Activated CD4-positive, alpha-beta T cell treated with anti-CD3 and anti-CD28 coated beads for 48 hours (primary cell): ENCODE results near the gene OVOL2.
A peak's percentile ranks its signal among the peaks of the same experiment; 100 is the strongest.
"Not testable (repeated sequence)": the region's sequence is repeated elsewhere in the genome, so short reads cannot be mapped to it uniquely, and the experiment has no call there.

Experiments
- DNase-seq: peaks from one replicate; pipeline ENCODE4 v3.0.0-alpha.2; 2020

The OVOL2 gene

GRCh38 chr20:18056174-18057100 is 1.3 kb downstream of the OVOL2 start:
- peak; percentile 6 for DNase-seq

GRCh38 chr20:18055261-18055660 is 2.5 kb downstream of the OVOL2 start:
- DNase-seq = no peak

- DNase-seq = no peak
Measured at GRCh38 chr20:18052856-18053255, 4.9 kb downstream of the OVOL2 start.

- DNase-seq = no peak
Measured at GRCh38 chr20:18050628-18051027, 7.1 kb downstream of the OVOL2 start.

GRCh38 chr20:18048176-18048575 is 9.5 kb downstream of the OVOL2 start:
- DNase-seq = no peak

- no peak for DNase-seq
Measured at GRCh38 chr20:18046535-18046934, 11.2 kb downstream of the OVOL2 start.

- no peak for DNase-seq
Measured at GRCh38 chr20:18042229-18042628, 15.5 kb downstream of the OVOL2 start.

GRCh38 chr20:18041462-18041861 is 16.3 kb downstream of the OVOL2 start:
- no peak for DNase-seq

- no peak for DNase-seq
Measured at GRCh38 chr20:18039063-18039462, 18.7 kb downstream of the OVOL2 start.

GRCh38 chr20:18034039-18034438 is 23.7 kb downstream of the OVOL2 start:
- DNase-seq = no peak

GRCh38 chr20:18032977-18033892 is 24.5 kb downstream of the OVOL2 start:
- DNase-seq = no peak

- DNase-seq = no peak
Measured at GRCh38 chr20:18031888-18032509, 25.7 kb downstream of the OVOL2 start.

- no peak for DNase-seq
Measured at GRCh38 chr20:18031050-18031449, 26.7 kb downstream of the OVOL2 start.

GRCh38 chr20:18030020-18030419 is 27.7 kb downstream of the OVOL2 start:
- DNase-seq = no peak

GRCh38 chr20:18027011-18027410 is 30.7 kb downstream of the OVOL2 start:
- DNase-seq = not testable (repeated sequence)

GRCh38 chr20:18024606-18025127 is 33.0 kb downstream of the OVOL2 start:
- DNase-seq = no peak

GRCh38 chr20:18020931-18021330 is 36.8 kb downstream of the OVOL2 start:
- no peak for DNase-seq

GRCh38 chr20:18019068-18019467 is 38.6 kb downstream of the OVOL2 start:
- peak; percentile 8 for DNase-seq

- DNase-seq = no peak
Measured at GRCh38 chr20:18018100-18018499, 39.6 kb downstream of the OVOL2 start.

GRCh38 chr20:18016772-18017171 is 40.9 kb downstream of the OVOL2 start:
- no peak for DNase-seq

GRCh38 chr20:18014411-18014810 is 43.3 kb downstream of the OVOL2 start:
- DNase-seq = no peak

GRCh38 chr20:18012901-18013300 is 44.8 kb downstream of the OVOL2 start:
- DNase-seq = no peak
